Tibial nerve (tissue), 4 donors: ENCODE measurements around the gene KATNAL1. TPM values are rescaled to one million over a fixed set of nuclear protein-coding genes. Genes with fewer than 3 reads are reported as not detected.

ENCODE experiments used
- DNase-seq, 2 donors: peaks; one replicate each; pipeline ENCODE4 v3.0.0-alpha.2; 2019; ENCODE audit warnings: low spot score in 2 of 2
- H3K27ac ChIP-seq, 4 donors: fragments of 200-600 bp; sonication (generic) in 3 of 4; one replicate each; pipeline ENCODE4 v1.5.1; 2017 to 2019; ENCODE audit warnings: mild to moderate bottlenecking in 1 of 4
- H3K27me3 ChIP-seq, 2 donors: fragments of 200-600 bp; sonication (generic) in 1 of 2; one replicate each; pipeline versions ENCODE4 v1.5.1 to v1.6.0; 2017 to 2019
- H3K36me3 ChIP-seq, 3 donors: fragments of 200-600 bp; sonication (generic); one replicate each; pipeline ENCODE4 v1.5.1; 2018 to 2019
- H3K4me1 ChIP-seq, 4 donors: fragments of 200-600 bp; sonication (generic) in 3 of 4; one replicate each; pipeline ENCODE4 v1.5.1; 2017 to 2019
- H3K4me3 ChIP-seq, 4 donors: fragments of 200-600 bp; sonication (generic) in 3 of 4; one replicate each; pipeline ENCODE4 v1.5.1; 2017 to 2019; ENCODE audit warnings: mild to moderate bottlenecking in 1 of 4, moderate library complexity in 1 of 4
- H3K9me3 ChIP-seq, 4 donors: fragments of 200-600 bp; sonication (generic) in 3 of 4; one replicate each; pipeline ENCODE4 v1.5.1; 2017 to 2019
- EP300 ChIP-seq, 2 donors: sonication (generic); formaldehyde crosslinking; IDR thresholded peaks; one replicate each; pipeline ENCODE4 v1.6.1; 2017; ENCODE audit warnings: antibody characterized with exemption in 2 of 2, mild to moderate bottlenecking in 1 of 2
- POLR2A ChIP-seq, 2 donors: fragments of 450-650 bp; IDR thresholded peaks; one replicate each; pipeline ENCODE4 v1.6.1; 2017; ENCODE audit warnings: antibody characterized with exemption in 2 of 2, mild to moderate bottlenecking in 2 of 2, moderate library complexity in 2 of 2
- WGBS, 2 donors: methylation state at CpG; one replicate each; pipeline ENCODE4 v1.1.5; 2018; 5-methylcytosine and 5-hydroxymethylcytosine counted together
- total RNA-seq, 4 donors: library from RNA; depleted of rRNA; stranded (reverse); fragments of >200 nt; gene quantifications; one replicate each; pipeline ENCODE4 v1.1.0, GENCODE V29; 2016
- TF ChIP-seq, protein P1 (sequence below), 5 experiments: fragments of 200-600 bp in 3 of 5; fragments of 450-650 bp in 2 of 5; sonication (generic) in 3 of 5; IDR thresholded peaks; one replicate each; pipeline ENCODE4 v1.5.1; 2016 to 2019; ENCODE audit warnings: antibody characterized with exemption in 5 of 5, mild to moderate bottlenecking in 3 of 5, moderate library complexity in 2 of 5

KATNAL1 gene
- total RNA-seq, 4 donors from 2014 or later = 13.5 to 27.2 (median 21.7) TPM

DNA sequence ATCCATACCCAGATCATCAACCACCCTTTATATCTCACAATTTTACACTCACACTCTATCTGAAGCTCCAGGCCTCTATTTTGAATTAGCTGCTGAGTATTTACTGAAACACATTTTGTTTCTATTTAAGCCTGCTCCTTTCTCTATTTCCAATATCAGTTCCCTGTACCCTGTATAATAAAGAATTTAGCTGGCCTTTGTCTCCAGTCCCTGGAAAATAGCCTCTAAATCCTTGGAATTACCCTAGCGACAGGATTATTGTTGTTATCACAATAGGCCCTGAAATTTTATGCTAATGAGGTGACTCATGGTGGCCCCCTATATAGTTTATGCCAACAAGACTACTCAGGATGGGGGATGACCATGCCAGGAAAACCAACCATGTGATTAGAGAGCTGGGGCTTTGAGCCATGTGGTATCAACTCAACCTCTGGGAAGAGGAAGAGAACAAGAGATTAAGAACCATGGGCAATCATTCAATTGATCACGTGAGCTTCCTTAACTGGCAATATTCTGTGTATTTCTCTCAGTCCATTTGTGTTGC, 72.7 kb downstream of the KATNAL1 start:
- H3K36me3 ChIP-seq = peaks cover 0 to 49% (median 0%) of the 10 kb centered on the region in 3 donors
- no peaks in the 10 kb centered on the region for H3K9me3 ChIP-seq
- TF ChIP-seq POLR2A (IDR thresholded peaks at IDR 0.05) (no peak), EP300 (IDR thresholded peaks at IDR 0.05) (no peak)
- TF ChIP-seq, protein P1, sequence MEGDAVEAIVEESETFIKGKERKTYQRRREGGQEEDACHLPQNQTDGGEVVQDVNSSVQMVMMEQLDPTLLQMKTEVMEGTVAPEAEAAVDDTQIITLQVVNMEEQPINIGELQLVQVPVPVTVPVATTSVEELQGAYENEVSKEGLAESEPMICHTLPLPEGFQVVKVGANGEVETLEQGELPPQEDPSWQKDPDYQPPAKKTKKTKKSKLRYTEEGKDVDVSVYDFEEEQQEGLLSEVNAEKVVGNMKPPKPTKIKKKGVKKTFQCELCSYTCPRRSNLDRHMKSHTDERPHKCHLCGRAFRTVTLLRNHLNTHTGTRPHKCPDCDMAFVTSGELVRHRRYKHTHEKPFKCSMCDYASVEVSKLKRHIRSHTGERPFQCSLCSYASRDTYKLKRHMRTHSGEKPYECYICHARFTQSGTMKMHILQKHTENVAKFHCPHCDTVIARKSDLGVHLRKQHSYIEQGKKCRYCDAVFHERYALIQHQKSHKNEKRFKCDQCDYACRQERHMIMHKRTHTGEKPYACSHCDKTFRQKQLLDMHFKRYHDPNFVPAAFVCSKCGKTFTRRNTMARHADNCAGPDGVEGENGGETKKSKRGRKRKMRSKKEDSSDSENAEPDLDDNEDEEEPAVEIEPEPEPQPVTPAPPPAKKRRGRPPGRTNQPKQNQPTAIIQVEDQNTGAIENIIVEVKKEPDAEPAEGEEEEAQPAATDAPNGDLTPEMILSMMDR (IDR thresholded peaks at IDR 0.05) = no peak
- no peak overlapping the region for H3K4me3 ChIP-seq
- WGBS, 2 donors = 74 to 80% methylated on average over 2 of the region's 2 CpGs
- H3K27me3 ChIP-seq = no peaks in the 10 kb centered on the region
- H3K27ac ChIP-seq = no peak overlapping the region
- H3K4me1 ChIP-seq = peaks cover 0 to 9% (median 0%) of the 10 kb centered on the region in 4 donors
- DNase-seq = no peak

DNA sequence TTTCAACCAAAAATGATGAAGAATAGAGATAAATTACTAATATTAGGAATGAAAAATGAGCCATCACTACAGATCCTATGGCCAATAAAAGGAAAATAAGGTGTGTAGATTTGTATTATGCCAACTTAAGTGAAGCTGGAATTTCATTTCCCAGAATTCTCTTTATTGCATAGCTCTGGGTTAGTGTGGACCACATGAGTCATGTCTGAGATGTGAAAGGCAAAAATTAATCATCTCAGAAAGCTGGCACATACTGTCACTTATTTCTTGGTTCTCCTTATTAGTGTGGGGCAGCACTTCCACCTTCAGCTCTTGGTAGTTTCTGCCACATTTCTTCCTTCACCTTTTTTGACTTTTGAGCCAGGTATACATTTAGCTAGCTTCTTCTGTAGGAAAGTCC, 82.6 kb downstream of the KATNAL1 start:
- H3K36me3 ChIP-seq = peaks cover 0 to 84% (median 0%) of the 10 kb centered on the region in 3 donors
- H3K4me1 ChIP-seq = no peaks in the 10 kb centered on the region
- peaks cover 0 to 20% (median 2%) of the 10 kb centered on the region in 4 donors for H3K9me3 ChIP-seq
- H3K4me3 ChIP-seq = no peak overlapping the region
- TF ChIP-seq EP300 (IDR thresholded peaks at IDR 0.05) (no peak), POLR2A (IDR thresholded peaks at IDR 0.05) (no peak)
- TF ChIP-seq, protein P1 (IDR thresholded peaks at IDR 0.05) = no peak
- no peak overlapping the region for H3K27ac ChIP-seq
- no peaks in the 10 kb centered on the region for H3K27me3 ChIP-seq
- DNase-seq = no peak

DNA sequence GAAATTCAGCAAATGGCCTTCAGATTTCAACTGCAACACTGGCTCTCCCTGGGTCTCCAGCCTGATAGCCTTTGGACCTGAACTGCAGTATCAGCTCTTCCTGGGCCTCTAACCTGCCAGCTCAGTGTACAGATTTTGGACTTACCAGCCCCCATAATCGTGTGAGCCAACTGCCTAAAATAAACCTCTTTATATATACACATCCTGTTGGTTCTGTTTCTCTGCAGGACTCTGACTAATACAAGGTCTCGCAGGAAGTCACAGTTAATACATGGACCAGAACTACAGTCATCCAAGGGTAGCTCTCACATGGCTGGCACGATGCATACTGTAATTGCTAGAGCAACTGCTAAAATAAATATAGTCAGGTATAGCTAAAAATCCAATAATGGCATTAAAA, 85.1 kb downstream of the KATNAL1 start:
- WGBS, 2 donors = 89 to 91% methylated on average over 3 of the region's 3 CpGs

DNA sequence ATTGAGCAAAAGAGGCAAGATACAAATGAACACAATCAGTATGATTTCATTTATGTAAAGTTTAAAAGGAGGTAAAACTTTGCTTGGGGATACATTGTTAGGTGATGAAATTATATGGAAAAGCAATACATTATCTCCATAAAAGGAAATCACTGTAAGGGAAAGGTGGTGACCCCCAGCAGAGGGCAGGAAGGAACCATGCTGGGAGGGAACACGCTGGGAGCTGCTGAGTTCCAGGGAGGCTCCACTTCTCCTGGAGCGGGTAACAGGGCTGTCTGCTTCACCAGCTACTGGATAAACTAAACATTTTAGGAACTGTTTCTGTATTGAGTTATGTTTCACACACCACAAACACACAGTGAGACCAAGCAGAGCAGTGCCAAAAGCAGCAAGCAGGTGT, 91.2 kb downstream of the KATNAL1 start:
- no peaks in the 10 kb centered on the region for H3K27me3 ChIP-seq
- WGBS, 2 donors = 62 to 64% methylated on average over 2 of the region's 2 CpGs
- H3K9me3 ChIP-seq = peaks cover 0 to 3% (median 0%) of the 10 kb centered on the region in 4 donors
- H3K36me3 ChIP-seq = peaks cover 0 to 29% (median 0%) of the 10 kb centered on the region in 3 donors
- TF ChIP-seq, protein P1 (IDR thresholded peaks at IDR 0.05) = no peak
- TF ChIP-seq EP300 (IDR thresholded peaks at IDR 0.05) = no peak
- TF ChIP-seq POLR2A (IDR thresholded peaks at IDR 0.05) = no peak
- no peak overlapping the region for H3K4me3 ChIP-seq
- DNase-seq = no peak
- H3K4me1 ChIP-seq = no peaks in the 10 kb centered on the region
- H3K27ac ChIP-seq = no peak overlapping the region

More for the DNA sequence above, 85.1 kb downstream of the KATNAL1 start:
- no peak overlapping the region for H3K4me3 ChIP-seq
- DNase-seq = no peak
- TF ChIP-seq, protein P1 (IDR thresholded peaks at IDR 0.05) = no peak
- TF ChIP-seq POLR2A (IDR thresholded peaks at IDR 0.05) = no peak
- TF ChIP-seq EP300 (IDR thresholded peaks at IDR 0.05) = no peak
- H3K4me1 ChIP-seq = no peaks in the 10 kb centered on the region
- peaks cover 0 to 74% (median 0%) of the 10 kb centered on the region in 3 donors for H3K36me3 ChIP-seq
- H3K27me3 ChIP-seq = no peaks in the 10 kb centered on the region
- H3K27ac ChIP-seq = no peak overlapping the region
- H3K9me3 ChIP-seq = peaks cover 0 to 20% (median 2%) of the 10 kb centered on the region in 4 donors

DNA sequence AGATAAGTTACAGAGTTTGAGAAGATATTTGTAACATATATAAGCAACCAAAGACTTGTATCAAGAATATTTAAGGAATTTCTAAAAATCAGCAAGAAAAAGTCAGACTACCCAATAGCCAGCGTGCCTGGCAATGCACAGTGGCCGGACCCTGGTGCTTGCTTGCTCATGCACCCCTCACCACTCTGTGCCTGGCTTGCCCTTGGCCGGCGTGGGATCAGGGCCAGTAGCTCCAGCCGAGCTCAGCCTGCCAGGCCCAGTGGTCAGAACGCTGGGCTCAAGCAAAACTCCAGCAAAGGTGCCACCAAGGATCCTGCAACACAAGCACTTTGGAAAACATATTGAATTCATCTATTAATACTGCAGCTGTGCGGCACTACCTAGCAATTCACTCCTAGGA, 95.1 kb downstream of the KATNAL1 start:
- H3K4me1 ChIP-seq = no peaks in the 10 kb centered on the region
- H3K4me3 ChIP-seq = no peak overlapping the region
- peaks cover 0 to 3% (median 0%) of the 10 kb centered on the region in 4 donors for H3K9me3 ChIP-seq
- no peak overlapping the region for H3K27ac ChIP-seq
- TF ChIP-seq EP300 (IDR thresholded peaks at IDR 0.05) (no peak), POLR2A (IDR thresholded peaks at IDR 0.05) (no peak)
- TF ChIP-seq, protein P1 (IDR thresholded peaks at IDR 0.05) = no peak
- DNase-seq = no peak
- H3K36me3 ChIP-seq = peaks cover 0 to 45% (median 0%) of the 10 kb centered on the region in 3 donors
- no peaks in the 10 kb centered on the region for H3K27me3 ChIP-seq
- 91% methylated on average over 7 of the region's 7 CpGs for WGBS, 2 donors
